ENCODE data around the gene DNLZ. TPM values are rescaled to one million over a fixed set of nuclear protein-coding genes. Genes with fewer than 3 reads are reported as not detected.
"Not testable (repeated sequence)": the region's sequence is repeated elsewhere in the genome, so short reads cannot be mapped to it uniquely, and the experiment has no call there.

The DNLZ gene
- total RNA-seq, 1 donor from 2014 or later: 14.5 TPM

- no peaks in the 10 kb centered on the region for H3K36me3 Mint-ChIP-seq (ENCODE audit: low read depth, unreplicated experiment)
- H3K4me3 Mint-ChIP-seq (ENCODE audit: unreplicated experiment): no peak overlapping the region
- TF ChIP-seq CTCF (IDR thresholded peaks at IDR 0.05; ENCODE audit: unreplicated experiment): no peak
- H3K27me3 Mint-ChIP-seq (ENCODE audit: unreplicated experiment): peaks cover 5% of the 10 kb centered on the region
- no peak overlapping the region for H3K27ac Mint-ChIP-seq (ENCODE audit: unreplicated experiment)
- H3K9me3 Mint-ChIP-seq (ENCODE audit: unreplicated experiment): no peaks in the 10 kb centered on the region
- H3K4me1 Mint-ChIP-seq (ENCODE audit: unreplicated experiment): no peaks in the 10 kb centered on the region
- no peak for DNase-seq (ENCODE audit: low spot score)
Measured at GRCh38 chr9:136353757-136354488, 9.6 kb downstream of the DNLZ start.

GRCh38 chr9:136353088-136353487 lies 10.5 kb downstream of the DNLZ start:
- no peaks in the 10 kb centered on the region for H3K36me3 Mint-ChIP-seq (ENCODE audit: low read depth, unreplicated experiment)
- no peak for TF ChIP-seq CTCF (IDR thresholded peaks at IDR 0.05; ENCODE audit: unreplicated experiment)
- no peaks in the 10 kb centered on the region for H3K4me1 Mint-ChIP-seq (ENCODE audit: unreplicated experiment)
- no peak for DNase-seq (ENCODE audit: low spot score)
- no peaks in the 10 kb centered on the region for H3K9me3 Mint-ChIP-seq (ENCODE audit: unreplicated experiment)
- H3K27me3 Mint-ChIP-seq (ENCODE audit: unreplicated experiment): peaks cover 5% of the 10 kb centered on the region
- no peak overlapping the region for H3K27ac Mint-ChIP-seq (ENCODE audit: unreplicated experiment)
- H3K4me3 Mint-ChIP-seq (ENCODE audit: unreplicated experiment): no peak overlapping the region

- no peak for TF ChIP-seq CTCF (IDR thresholded peaks at IDR 0.05; ENCODE audit: unreplicated experiment)
- Mint-ChIP-seq H3K9me3 (ENCODE audit: unreplicated experiment) (no peaks in the 10 kb centered on the region), H3K4me1 (ENCODE audit: unreplicated experiment) (no peaks in the 10 kb centered on the region), H3K36me3 (ENCODE audit: low read depth, unreplicated experiment) (no peaks in the 10 kb centered on the region), H3K27ac (ENCODE audit: unreplicated experiment) (no peak overlapping the region), H3K4me3 (ENCODE audit: unreplicated experiment) (no peak overlapping the region), H3K27me3 (ENCODE audit: unreplicated experiment) (peaks cover 5% of the 10 kb centered on the region)
- DNase-seq (ENCODE audit: low spot score): no peak
Measured at GRCh38 chr9:136352682-136353081, 10.9 kb downstream of the DNLZ start.

GRCh38 chr9:136351868-136352267 lies 11.7 kb downstream of the DNLZ start:
- not testable (repeated sequence) for H3K27ac Mint-ChIP-seq (ENCODE audit: unreplicated experiment); DNase-seq (ENCODE audit: low spot score); H3K4me1 Mint-ChIP-seq (ENCODE audit: unreplicated experiment); H3K36me3 Mint-ChIP-seq (ENCODE audit: low read depth, unreplicated experiment); H3K9me3 Mint-ChIP-seq (ENCODE audit: unreplicated experiment); H3K27me3 Mint-ChIP-seq (ENCODE audit: unreplicated experiment); H3K4me3 Mint-ChIP-seq (ENCODE audit: unreplicated experiment)

- Mint-ChIP-seq H3K4me3 (ENCODE audit: unreplicated experiment) (no peak overlapping the region), H3K27me3 (ENCODE audit: unreplicated experiment) (peaks cover 8% of the 10 kb centered on the region), H3K27ac (ENCODE audit: unreplicated experiment) (no peak overlapping the region), H3K4me1 (ENCODE audit: unreplicated experiment) (no peaks in the 10 kb centered on the region), H3K36me3 (ENCODE audit: low read depth, unreplicated experiment) (no peaks in the 10 kb centered on the region), H3K9me3 (ENCODE audit: unreplicated experiment) (no peaks in the 10 kb centered on the region)
- no peak for TF ChIP-seq CTCF (IDR thresholded peaks at IDR 0.05; ENCODE audit: unreplicated experiment)
- no peak for DNase-seq (ENCODE audit: low spot score)
Measured at GRCh38 chr9:136351252-136351800, 12.2 kb downstream of the DNLZ start.

Data from endothelial cell (in vitro differentiated cells).